B cell (primary cell): ENCODE results near the gene CAPS. TPM values are rescaled to one million over a fixed set of nuclear protein-coding genes. Genes with fewer than 3 reads are reported as not detected.

Experiments
- ATAC-seq: fragments of 200-7000 bp; cut with Tn5 transposase; one replicate; pipeline ENCODE4 v1.10.0; 2021; ENCODE audit warnings: low read depth, mild to moderate bottlenecking, moderate number of reproducible peaks, moderate library complexity
- CTCF ChIA-PET: fragments of 350-600 bp; sonication (Branson Sonifier 250); formaldehyde crosslinking; loops from one replicate; lab custom pipeline; 2021; ENCODE audit warnings: antibody characterized with exemption, inconsistent platforms; lab: Charles Lee
- POLR2A ChIA-PET: fragments of 350-600 bp; sonication (Branson Sonifier 250); formaldehyde crosslinking; loops from one replicate; lab custom pipeline; 2021; ENCODE audit warnings: antibody characterized with exemption; lab: Charles Lee
- DNase-seq: peaks from one replicate; pipeline ENCODE4 v3.0.0; 2013
- H2AFZ ChIP-seq: 2 replicates; pipeline ENCODE4 v1.6.1; 2012; ENCODE audit warnings: mild to moderate bottlenecking, low read depth, low read length; ENCODE audit not compliant: insufficient read depth, poor library complexity, severe bottlenecking
- H3K27ac ChIP-seq, 2 donors: 1 replicate in 1 of 2; 2 replicates in 1 of 2; pipeline ENCODE4 v1.5.1; 2012 to 2013; ENCODE audit warnings: low read length in 2 of 2, mild to moderate bottlenecking in 2 of 2, moderate library complexity in 1 of 2
- H3K27me3 ChIP-seq, 4 experiments: fragments of 200-600 bp in 1 of 4; sonication (generic) in 1 of 4; replicated peaks in 1 of 4; 1 replicate in 2 of 4; 2 replicates in 2 of 4; pipeline versions ENCODE4 v1.6.1 to v1.7.0; 2013 to 2016; ENCODE audit warnings: low read length in 3 of 4, mild to moderate bottlenecking in 2 of 4, mixed read lengths in 1 of 4, moderate library complexity in 1 of 4; ENCODE audit not compliant: insufficient read depth in 4 of 4, control insufficient read depth in 3 of 4; ENCODE audit errors: control extremely low read depth in 1 of 4
- H3K36me3 ChIP-seq, 2 experiments: replicated peaks in 1 of 2; 1 replicate in 1 of 2; 2 replicates in 1 of 2; pipeline versions ENCODE4 v1.6.1 to v1.7.1; 2013; ENCODE audit warnings: low read length in 1 of 2; ENCODE audit not compliant: insufficient read depth in 2 of 2, control insufficient read depth in 1 of 2; ENCODE audit errors: control extremely low read depth in 1 of 2, extremely low read depth in 1 of 2
- H3K4me1 ChIP-seq, 2 donors: fragments of 200-600 bp in 1 of 2; sonication (generic) in 1 of 2; 1 replicate in 1 of 2; 2 replicates in 1 of 2; pipeline versions ENCODE4 v1.5.1 to v1.6.1; 2013 to 2017; ENCODE audit warnings: low read length in 2 of 2; ENCODE audit not compliant: control insufficient read depth in 2 of 2, insufficient read depth in 2 of 2
- H3K4me2 ChIP-seq: replicated peaks from 2 replicates; pipeline ENCODE3; 2012; ENCODE audit warnings: mild to moderate bottlenecking, low read depth, low read length; ENCODE audit not compliant: poor library complexity, severe bottlenecking
- H3K4me3 ChIP-seq, 5 experiments: fragments of 200-600 bp in 1 of 5; sonication (generic) in 1 of 5; 1 replicate in 3 of 5; 2 replicates in 2 of 5; pipeline versions ENCODE4 v1.5.1 to v1.7.0; 2011 to 2016; ENCODE audit warnings: low read length in 4 of 5, mild to moderate bottlenecking in 4 of 5, low read depth in 2 of 5, control low read depth in 1 of 5, moderate library complexity in 1 of 5; ENCODE audit not compliant: insufficient read depth in 1 of 5; ENCODE audit errors: control extremely low read depth in 1 of 5, extremely low read depth in 1 of 5
- H3K79me2 ChIP-seq: fragments of 200-600 bp; sonication (generic); one replicate; pipeline ENCODE4 v1.6.0; 2016; ENCODE audit warnings: low read length; ENCODE audit not compliant: control insufficient read depth, insufficient read depth
- H3K9ac ChIP-seq: fragments of 200-600 bp; sonication (generic); 2 replicates; pipeline ENCODE4 v1.6.1; 2017; ENCODE audit warnings: mild to moderate bottlenecking, low read length, moderate library complexity
- H3K9me3 ChIP-seq, 3 donors: one replicate each; pipeline versions ENCODE4 v1.6.1 to v1.7.1; 2013; ENCODE audit warnings: low read length in 2 of 3; ENCODE audit not compliant: control insufficient read depth in 2 of 3, insufficient read depth in 1 of 3; ENCODE audit errors: control extremely low read depth in 1 of 3
- H4K20me1 ChIP-seq: 2 replicates; pipeline ENCODE4 v1.6.0; 2012; ENCODE audit warnings: mild to moderate bottlenecking, low read length; ENCODE audit not compliant: insufficient read depth, control insufficient read depth, poor library complexity, severe bottlenecking
- H3K27ac Mint-ChIP-seq: one replicate; pipeline ENCODE4 v1.8.0; 2021; ENCODE audit warnings: mixed read lengths
- H3K27me3 Mint-ChIP-seq: one replicate; pipeline ENCODE4 v1.8.0; 2021; ENCODE audit warnings: mixed read lengths
- H3K4me1 Mint-ChIP-seq: one replicate; pipeline ENCODE4 v1.8.0; 2021; ENCODE audit warnings: mixed read lengths
- H3K4me3 Mint-ChIP-seq: one replicate; pipeline ENCODE4 v1.8.0; 2021; ENCODE audit warnings: mixed read lengths
- H3K9me3 Mint-ChIP-seq: one replicate; pipeline ENCODE4 v1.8.0; 2022; ENCODE audit warnings: mixed read lengths; ENCODE audit not compliant: insufficient read depth
- EZH2 ChIP-seq: IDR thresholded peaks from 2 replicates; pipeline ENCODE4 v1.6.1; 2012; ENCODE audit warnings: borderline replicate concordance, low read depth, mild to moderate bottlenecking, moderate library complexity, low read length; ENCODE audit not compliant: insufficient read depth, poor library complexity, severe bottlenecking
- WGBS: methylation state at CpG from one replicate; pipeline ENCODE4 v1.1.5; 2013; ENCODE audit warnings: missing lambda C conversion rate; ENCODE audit not compliant: insufficient coverage; 5-methylcytosine and 5-hydroxymethylcytosine counted together
- intact Hi-C: fragments of 100-400 bp; cut with micrococcal nuclease; formaldehyde crosslinking; loops from one replicate; pipeline ENCODE4 v1.10.0; 2022
- polyA plus RNA-seq: library from polyadenylated mRNA; depleted of rRNA; stranded (reverse); fragments of >200 nt; gene quantifications from 2 replicates; pipeline ENCODE4 v1.2.3, GENCODE V29; 2012
- total RNA-seq, 2 donors: library from RNA; stranded (reverse); fragments of 120-200 nt in 1 of 2; gene quantifications; 1 replicate in 1 of 2; 2 replicates in 1 of 2; pipeline versions ENCODE4 v1.2.3 to v1.2.4, GENCODE V29; 2013 to 2022
- TF ChIP-seq, protein P1 (sequence below): fragments of 200-600 bp; IDR thresholded peaks from one replicate; pipeline ENCODE4 v1.8.0; 2022; ENCODE audit warnings: antibody characterized with exemption, mild to moderate bottlenecking

The CAPS gene
- total and polyA plus RNA-seq, 2 donors (not counting 1 experiment from before 2014, with no cell fraction given) = 40.0 to 65.7 TPM

DNA sequence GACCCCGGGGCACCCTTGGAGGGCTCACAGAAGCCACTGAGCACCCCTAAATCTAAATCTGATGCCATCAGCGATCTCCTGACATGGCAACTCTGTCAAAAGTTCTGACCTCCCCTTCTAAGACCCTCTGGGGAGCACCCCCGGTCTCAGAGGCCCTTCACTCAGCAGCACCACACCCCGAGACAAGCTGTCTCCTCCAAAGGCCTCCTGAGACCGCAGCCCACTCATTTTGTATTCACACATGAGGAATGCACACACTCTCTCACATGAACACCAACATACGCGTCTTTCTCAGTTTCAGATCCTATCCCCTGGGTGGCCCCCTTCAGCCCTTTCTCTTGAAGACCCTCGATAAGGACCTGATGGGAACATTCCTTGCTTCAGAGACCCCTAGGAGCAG is 13.1 kb upstream of the CAPS start:
- CTCF ChIA-PET = no interaction called here

DNA sequence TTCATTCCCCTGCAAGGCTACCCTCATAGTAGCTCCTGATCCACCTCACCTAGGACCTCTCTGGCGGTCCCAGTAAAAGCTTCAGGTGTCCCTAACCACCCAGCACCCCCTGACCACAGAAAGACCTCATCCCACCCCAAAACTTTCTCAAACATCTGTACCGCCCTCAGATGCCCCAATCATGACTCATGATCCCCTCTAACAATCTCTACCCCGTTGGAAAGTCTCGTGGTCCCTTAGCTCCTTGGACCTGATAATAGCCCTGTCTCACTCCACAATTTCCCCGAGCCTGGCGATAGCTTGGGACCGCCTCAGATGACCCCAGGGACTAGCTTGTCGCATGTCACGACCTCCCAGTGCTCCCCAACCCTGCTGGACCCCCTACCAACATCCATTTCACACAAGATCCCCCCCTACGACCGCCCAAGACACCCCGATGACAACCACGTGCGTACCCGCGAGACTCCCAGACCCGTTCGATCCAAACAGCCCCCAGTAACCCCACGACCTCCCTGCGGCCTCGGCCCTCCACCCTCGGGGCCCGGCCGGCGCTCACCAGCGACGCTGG is 10.9 kb upstream of the CAPS start:
- TF ChIP-seq, protein P1, sequence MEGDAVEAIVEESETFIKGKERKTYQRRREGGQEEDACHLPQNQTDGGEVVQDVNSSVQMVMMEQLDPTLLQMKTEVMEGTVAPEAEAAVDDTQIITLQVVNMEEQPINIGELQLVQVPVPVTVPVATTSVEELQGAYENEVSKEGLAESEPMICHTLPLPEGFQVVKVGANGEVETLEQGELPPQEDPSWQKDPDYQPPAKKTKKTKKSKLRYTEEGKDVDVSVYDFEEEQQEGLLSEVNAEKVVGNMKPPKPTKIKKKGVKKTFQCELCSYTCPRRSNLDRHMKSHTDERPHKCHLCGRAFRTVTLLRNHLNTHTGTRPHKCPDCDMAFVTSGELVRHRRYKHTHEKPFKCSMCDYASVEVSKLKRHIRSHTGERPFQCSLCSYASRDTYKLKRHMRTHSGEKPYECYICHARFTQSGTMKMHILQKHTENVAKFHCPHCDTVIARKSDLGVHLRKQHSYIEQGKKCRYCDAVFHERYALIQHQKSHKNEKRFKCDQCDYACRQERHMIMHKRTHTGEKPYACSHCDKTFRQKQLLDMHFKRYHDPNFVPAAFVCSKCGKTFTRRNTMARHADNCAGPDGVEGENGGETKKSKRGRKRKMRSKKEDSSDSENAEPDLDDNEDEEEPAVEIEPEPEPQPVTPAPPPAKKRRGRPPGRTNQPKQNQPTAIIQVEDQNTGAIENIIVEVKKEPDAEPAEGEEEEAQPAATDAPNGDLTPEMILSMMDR = no peak
- no peak for TF ChIP-seq EZH2
- Histone ChIP-seq H3K27ac (peak overlapping the region; percentile 79 to 85), H3K4me2 (peak overlapping the region; percentile 99), H3K36me3 (peaks cover 0 to 4% of the 10 kb centered on the region in 2 experiments), H3K9me3 (no peaks in the 10 kb centered on the region), H4K20me1 (peaks cover 46% of the 10 kb centered on the region), H3K79me2 (peaks cover 53% of the 10 kb centered on the region), H3K4me1 (peaks cover 11 to 25% of the 10 kb centered on the region in 2 donors), H2AFZ (peak overlapping the region; percentile 99), H3K27me3 (no peaks in the 10 kb centered on the region), H3K4me3 (peak overlapping the region; percentile 86 to 99 (median 98)), H3K9ac (peak overlapping the region; percentile 99)
- WGBS = under 1% methylated on average over 25 of the region's 27 CpGs
- POLR2A ChIA-PET = interaction anchor here (0.5 to 1.8 kb wide), 5 partner anchors 75 to 960 kb away, joined by 3 to 9 read pairs (median 4); partner anchors contain the start of genes ALKBH7 and RANBP3
- H3K4me1 Mint-ChIP-seq = peaks cover 38% of the 10 kb centered on the region
- peak overlapping the region; percentile 96 for H3K27ac Mint-ChIP-seq
- ATAC-seq = no peak
- no peaks in the 10 kb centered on the region for H3K9me3 Mint-ChIP-seq
- no peak for DNase-seq
- intact Hi-C loops = loop anchor here (5.0 kb wide), 1 partner anchor 936 kb away; the partner anchor contains the start of gene KDM4B
- peak overlapping the region; percentile 92 for H3K4me3 Mint-ChIP-seq
- no peaks in the 10 kb centered on the region for H3K27me3 Mint-ChIP-seq
- CTCF ChIA-PET = interaction anchor here (2.8 kb wide), 1 partner anchor 99 kb away, joined by 10 read pairs; the partner anchor contains the start of gene NRTN

More for the DNA sequence above, 13.1 kb upstream of the CAPS start:
- Mint-ChIP-seq H3K9me3 (no peaks in the 10 kb centered on the region), H3K4me3 (no peak overlapping the region), H3K27me3 (no peaks in the 10 kb centered on the region), H3K4me1 (peaks cover 28% of the 10 kb centered on the region), H3K27ac (peak overlapping the region; percentile 46)
- Histone ChIP-seq H3K4me1 (peaks cover 11 to 23% of the 10 kb centered on the region in 2 donors), H3K36me3 (peaks cover 0 to 6% of the 10 kb centered on the region in 2 experiments), H3K9me3 (peaks cover 0 to 4% (median 0%) of the 10 kb centered on the region in 3 donors), H3K4me3 (no peak overlapping the region), H3K27ac (no peak overlapping the region), H3K27me3 (no peaks in the 10 kb centered on the region), H3K79me2 (peaks cover 50% of the 10 kb centered on the region), H4K20me1 (peaks cover 60% of the 10 kb centered on the region), H3K4me2 (no peak overlapping the region), H3K9ac (no peak overlapping the region), H2AFZ (no peak overlapping the region)
- DNase-seq = no peak
- no peak for TF ChIP-seq EZH2
- TF ChIP-seq, protein P1 = no peak
- POLR2A ChIA-PET = no interaction called here
- WGBS = 84% methylated on average over 8 of the region's 8 CpGs
- intact Hi-C loops = loop anchor here (5.0 kb wide), 1 partner anchor 934 kb away; the partner anchor contains the start of gene KDM4B
- ATAC-seq = no peak
